Colonic mucosa (tissue), 4 donors: Measurements from ENCODE around the gene CLIC6. TPM values are rescaled to one million over a fixed set of nuclear protein-coding genes. Genes with fewer than 3 reads are reported as not detected.

Experiments used
- DNase-seq: peaks from one replicate; pipeline ENCODE4 v3.0.0-alpha.2; 2020
- H3K27ac ChIP-seq: fragments of 200-600 bp; one replicate; pipeline ENCODE4 v1.8.0; 2021
- H3K27me3 ChIP-seq: fragments of 200-600 bp; one replicate; pipeline ENCODE4 v1.8.0; 2021
- H3K36me3 ChIP-seq: fragments of 200-600 bp; one replicate; pipeline ENCODE4 v1.8.0; 2021
- H3K4me1 ChIP-seq: fragments of 200-600 bp; one replicate; pipeline ENCODE4 v1.8.0; 2021; ENCODE audit warnings: mild to moderate bottlenecking
- H3K4me3 ChIP-seq: fragments of 200-600 bp; one replicate; pipeline ENCODE4 v1.8.0; 2021
- H3K9ac ChIP-seq, 2 donors: one replicate each; pipeline ENCODE4 v1.7.0; 2013; ENCODE audit warnings: control low read depth in 2 of 2, low read depth in 2 of 2, low read length in 2 of 2
- H3K9me3 ChIP-seq: fragments of 200-600 bp; one replicate; pipeline ENCODE4 v1.8.0; 2021
- CTCF ChIP-seq: fragments of 200-600 bp; IDR thresholded peaks from one replicate; pipeline ENCODE4 v1.8.0; 2022; ENCODE audit warnings: antibody characterized with exemption, mild to moderate bottlenecking
- intact Hi-C: fragments of 100-400 bp; cut with DNase I; formaldehyde crosslinking; loops from one replicate; pipeline ENCODE4 v1.14.1; 2022
- total RNA-seq, 2 donors: library from RNA; stranded (reverse); fragmentation: NEBNext Ultra II Directional in 1 of 2; extraction: Animal tissue kit (Norgen Biotek cat#: 25700) in 1 of 2; gene quantifications; one replicate each; pipeline ENCODE4 v1.2.1, GENCODE V29; 2021
- donor health status: healthy.
- donor health status: DM: no; HTN: no; CAD: no.
- donor health status: DM: no; HTN: no; CAD: no.

CLIC6 gene
- total RNA-seq, 2 donors from 2014 or later: 9.4 to 12.8 TPM

GRCh38 chr21:34766862-34767261 lies 98.1 kb downstream of the CLIC6 start:
- TF ChIP-seq CTCF: no peak
- no peaks in the 10 kb centered on the region for H3K36me3 ChIP-seq
- H3K9ac ChIP-seq: no peak overlapping the region
- H3K4me1 ChIP-seq: no peaks in the 10 kb centered on the region
- no peak overlapping the region for H3K4me3 ChIP-seq
- intact Hi-C loops: no loop called here
- no peaks in the 10 kb centered on the region for H3K9me3 ChIP-seq
- H3K27ac ChIP-seq: no peak overlapping the region
- no peaks in the 10 kb centered on the region for H3K27me3 ChIP-seq
- no peak for DNase-seq

Other genes with a start within 250 kb of the CLIC6 start
- gene SMIM34, start 245.0 kb upstream of the CLIC6 start, total RNA-seq: not detected
- under 1 TPM in 1 of 2 donors, not detected in 1; 0.11 TPM for gene KCNE1, start 156.8 kb upstream of the CLIC6 start, total RNA-seq
- gene RCAN1, start 53.9 kb upstream of the CLIC6 start, total RNA-seq: 10 to 100 TPM; 38.0 to 68.7 TPM